GM12872 (cell line): Measurements from ENCODE around the gene PROSER2.

Source experiments
- TF ChIP-seq, protein P1 (sequence below): IDR thresholded peaks from 3 replicates; pipeline ENCODE4 v1.5.1; 2011; ENCODE audit warnings: low read depth, mild to moderate bottlenecking, low read length, moderate library complexity; ENCODE audit not compliant: insufficient read depth

PROSER2 gene

DNA sequence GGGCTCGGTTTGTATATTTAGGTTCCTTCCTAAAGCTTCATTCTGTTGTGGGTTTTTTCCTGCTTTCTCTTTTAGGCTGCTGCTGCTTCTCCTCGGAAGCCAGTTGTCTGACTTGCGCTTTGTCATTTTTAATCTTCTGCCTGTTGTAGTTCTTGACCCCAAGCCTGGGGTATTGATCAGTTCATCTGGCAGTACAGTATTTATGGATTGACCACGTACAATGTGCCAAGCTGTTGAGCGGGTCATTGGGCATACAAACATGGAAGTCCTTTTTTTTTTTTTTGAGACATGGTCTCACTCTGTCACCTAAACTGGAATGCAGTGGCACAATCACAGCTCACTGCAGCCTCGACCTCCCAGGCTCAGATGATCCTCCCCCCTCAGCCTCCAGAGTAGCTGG lies 4.3 kb downstream of the PROSER2 start:
- TF ChIP-seq, protein P1, sequence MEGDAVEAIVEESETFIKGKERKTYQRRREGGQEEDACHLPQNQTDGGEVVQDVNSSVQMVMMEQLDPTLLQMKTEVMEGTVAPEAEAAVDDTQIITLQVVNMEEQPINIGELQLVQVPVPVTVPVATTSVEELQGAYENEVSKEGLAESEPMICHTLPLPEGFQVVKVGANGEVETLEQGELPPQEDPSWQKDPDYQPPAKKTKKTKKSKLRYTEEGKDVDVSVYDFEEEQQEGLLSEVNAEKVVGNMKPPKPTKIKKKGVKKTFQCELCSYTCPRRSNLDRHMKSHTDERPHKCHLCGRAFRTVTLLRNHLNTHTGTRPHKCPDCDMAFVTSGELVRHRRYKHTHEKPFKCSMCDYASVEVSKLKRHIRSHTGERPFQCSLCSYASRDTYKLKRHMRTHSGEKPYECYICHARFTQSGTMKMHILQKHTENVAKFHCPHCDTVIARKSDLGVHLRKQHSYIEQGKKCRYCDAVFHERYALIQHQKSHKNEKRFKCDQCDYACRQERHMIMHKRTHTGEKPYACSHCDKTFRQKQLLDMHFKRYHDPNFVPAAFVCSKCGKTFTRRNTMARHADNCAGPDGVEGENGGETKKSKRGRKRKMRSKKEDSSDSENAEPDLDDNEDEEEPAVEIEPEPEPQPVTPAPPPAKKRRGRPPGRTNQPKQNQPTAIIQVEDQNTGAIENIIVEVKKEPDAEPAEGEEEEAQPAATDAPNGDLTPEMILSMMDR = no peak

DNA sequence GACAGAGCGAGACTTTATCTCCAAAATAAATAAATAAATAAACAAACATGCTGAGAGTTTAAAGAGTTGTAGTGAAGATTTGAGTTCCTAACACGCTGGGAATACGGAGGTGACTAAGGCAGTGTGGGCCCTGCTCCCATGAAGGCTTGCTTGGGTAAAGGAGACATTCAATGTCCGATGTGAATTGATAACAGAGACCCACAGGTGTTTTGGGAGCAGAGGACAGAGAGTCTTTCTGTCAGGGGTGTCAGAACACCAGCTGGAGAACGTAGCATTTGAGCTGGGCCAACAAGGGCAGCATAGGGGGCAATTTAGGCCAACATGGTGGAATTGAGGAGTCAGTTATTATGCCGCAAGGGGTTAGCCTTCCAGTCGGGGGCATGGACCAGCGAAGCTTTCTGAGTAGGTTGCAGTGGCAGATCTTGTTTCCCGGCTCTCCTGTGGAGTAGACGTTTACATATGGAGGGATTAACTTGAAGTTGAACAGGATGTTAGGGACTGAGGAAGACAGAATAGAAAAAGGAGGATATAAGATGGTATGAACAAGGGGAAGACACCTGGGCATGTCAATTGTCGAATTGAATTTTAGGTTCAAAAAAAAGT lies 5.6 kb downstream of the PROSER2 start:
- TF ChIP-seq, protein P1 = no peak

- TF ChIP-seq, protein P1 = no peak
These were observed 7.8 kb downstream of the PROSER2 start for GRCh38 chr10:11830836-11831519.

DNA sequence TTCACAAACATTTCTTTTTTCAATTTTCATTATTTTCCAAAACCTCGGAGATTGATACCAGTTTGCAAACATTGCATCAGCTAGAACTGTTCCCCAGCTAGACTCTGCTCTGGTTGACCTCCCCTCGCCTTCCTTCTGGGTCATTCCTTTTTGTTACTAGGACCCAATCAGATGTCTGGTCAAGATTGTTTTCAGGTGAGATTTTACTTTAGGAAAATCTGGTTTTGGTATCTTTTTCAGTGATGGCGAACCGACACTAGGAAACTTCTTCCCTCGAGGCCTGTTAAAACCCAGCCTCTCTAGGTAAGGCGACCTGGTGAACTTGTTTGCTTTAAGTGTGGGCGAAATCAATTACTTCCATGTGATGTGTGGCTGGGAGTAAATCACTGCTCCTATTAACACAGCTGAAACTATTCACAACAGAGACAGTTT lies 8.4 kb downstream of the PROSER2 start:
- TF ChIP-seq, protein P1 = no peak

GRCh38 chr10:11832042-11832441 lies 8.9 kb downstream of the PROSER2 start:
- TF ChIP-seq, protein P1 = no peak

GRCh38 chr10:11835061-11835460 lies 11.9 kb downstream of the PROSER2 start:
- TF ChIP-seq, protein P1 = no peak

DNA sequence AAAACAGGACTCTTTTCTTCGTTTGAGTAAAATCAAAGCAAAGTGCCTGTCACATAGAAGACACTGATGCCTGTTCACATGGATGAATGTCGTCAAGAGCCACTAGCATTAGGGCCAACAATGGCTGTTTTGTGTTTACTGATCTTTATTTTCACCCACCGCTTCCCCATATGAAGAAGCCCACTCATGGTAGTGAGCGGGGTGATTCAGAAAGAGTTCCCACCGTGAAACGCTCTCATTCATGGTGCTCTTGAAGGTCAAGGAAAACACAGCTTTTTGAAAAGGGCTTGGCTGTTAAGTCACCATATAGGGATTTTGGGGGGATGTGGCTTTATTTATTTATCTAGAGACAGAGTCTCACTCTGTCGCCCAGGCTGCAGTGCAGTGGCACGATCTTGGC lies 12.5 kb downstream of the PROSER2 start:
- TF ChIP-seq, protein P1 = no peak
